Brain pericyte (primary cell): ENCODE data around the gene PITPNC1.
"Not testable (repeated sequence)": the region's sequence is repeated elsewhere in the genome, so short reads cannot be mapped to it uniquely, and the experiment has no call there.

ENCODE experiments used
- DNase-seq: peaks from one replicate; pipeline ENCODE4 v3.0.0-alpha.2; 2012; ENCODE audit warnings: low read depth, low spot score

Gene PITPNC1

DNA sequence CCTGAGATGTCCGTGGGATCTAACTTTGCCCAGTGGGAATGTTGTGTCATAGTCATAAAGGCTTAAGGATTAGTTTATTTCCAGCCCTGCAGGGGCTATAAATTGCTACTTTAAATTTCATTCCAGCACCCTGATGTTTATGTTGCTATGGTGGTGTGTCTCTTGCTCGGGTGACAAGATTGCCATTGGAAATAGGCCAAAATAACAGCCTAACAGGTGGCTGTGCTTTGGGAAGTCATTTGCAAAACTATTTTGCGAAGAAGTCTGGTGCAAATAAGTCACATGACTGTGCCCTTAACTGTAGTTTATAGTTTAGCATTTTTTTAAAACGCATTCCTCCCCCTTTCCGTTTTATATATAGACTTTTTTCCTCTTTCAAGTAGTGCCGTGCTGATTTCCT lies 23.1 kb downstream of the PITPNC1 start:
- no peak for DNase-seq

GRCh38 chr17:67401106-67401505 lies 24.0 kb downstream of the PITPNC1 start:
- DNase-seq: no peak

DNA sequence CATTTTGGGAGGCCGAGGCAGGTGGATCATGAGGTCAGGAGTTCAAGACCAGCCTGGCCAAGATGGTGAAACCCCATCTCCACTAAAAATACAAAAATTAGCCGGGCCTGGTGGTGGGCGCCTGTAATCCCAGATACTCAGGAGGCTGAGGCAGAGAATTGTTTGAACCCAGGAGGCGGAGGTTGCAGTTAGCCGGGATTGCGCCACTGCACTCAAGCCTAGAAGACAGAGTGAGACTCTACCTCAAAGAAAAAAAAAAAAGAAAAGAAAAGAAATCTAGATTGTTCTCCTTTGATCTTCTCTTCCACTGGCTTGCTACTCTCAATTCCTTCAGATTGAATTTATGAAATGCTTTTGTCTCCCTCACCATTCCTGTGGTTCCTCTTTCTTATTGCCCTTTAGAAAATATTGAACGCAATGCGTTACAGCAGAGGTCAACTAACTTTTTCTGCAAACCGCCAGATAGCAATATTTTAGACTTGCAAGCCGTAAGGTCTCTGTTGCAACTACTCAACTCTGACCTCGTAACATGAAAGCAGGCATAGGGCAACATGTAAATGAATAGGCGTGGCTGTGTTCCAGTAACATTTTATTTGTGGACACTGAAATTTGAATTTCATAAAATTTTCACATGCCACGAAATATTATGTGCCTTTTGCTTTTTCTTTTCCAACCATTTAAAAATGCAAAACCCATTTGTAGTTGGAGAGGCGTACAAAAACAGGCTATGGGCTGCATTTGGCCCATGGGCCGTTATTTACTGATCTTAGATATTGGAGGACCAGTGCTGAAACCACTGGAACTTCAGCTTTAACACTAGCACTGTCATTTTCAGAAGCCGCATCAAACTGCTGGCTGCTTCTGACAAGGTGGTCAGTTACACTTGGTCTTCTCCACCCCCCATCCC lies 24.8 kb downstream of the PITPNC1 start:
- DNase-seq: no peak

GRCh38 chr17:67403065-67403464 lies 26.0 kb downstream of the PITPNC1 start:
- no peak for DNase-seq

DNA sequence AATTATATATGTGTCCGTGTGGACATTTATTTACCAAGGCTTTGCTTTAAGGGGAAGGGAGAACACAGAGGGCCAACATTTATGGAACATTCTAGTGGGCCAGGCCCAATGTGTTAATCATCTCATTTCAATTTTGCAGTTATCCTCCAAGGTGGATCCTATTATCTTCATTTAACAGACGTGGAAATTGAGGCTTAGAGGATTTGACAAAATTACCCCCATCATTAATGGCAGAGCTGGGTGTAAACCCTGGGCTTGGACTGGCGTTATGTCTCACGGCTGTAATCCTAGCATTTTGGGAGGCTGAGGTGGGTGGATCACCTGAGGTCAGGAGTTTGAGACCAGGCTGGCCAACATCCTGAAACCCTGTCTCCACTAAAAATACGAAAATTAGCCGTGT lies 26.4 kb downstream of the PITPNC1 start:
- DNase-seq: no peak

- not testable (repeated sequence) for DNase-seq
Measured at GRCh38 chr17:67408455-67408830, 31.4 kb downstream of the PITPNC1 start.

DNA sequence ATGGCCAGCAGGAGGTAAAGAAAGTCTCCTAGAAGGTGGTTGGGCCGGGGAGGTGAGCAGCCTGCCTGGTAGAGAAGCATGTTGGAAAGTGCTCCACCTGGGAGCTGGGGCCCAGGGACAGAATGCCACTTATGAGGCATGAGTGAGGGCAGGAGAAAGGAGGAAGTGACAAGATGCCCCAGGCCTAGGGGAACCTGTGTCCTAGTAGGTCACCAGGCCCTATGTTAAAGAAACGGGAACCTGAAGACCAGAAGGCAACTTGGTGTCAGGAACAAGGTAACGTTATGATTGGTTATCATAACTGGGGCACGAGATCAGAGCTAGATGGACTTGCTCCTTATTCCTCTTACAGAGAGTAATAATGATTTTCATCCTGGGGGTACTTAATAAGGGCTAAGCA lies 34.3 kb downstream of the PITPNC1 start:
- no peak for DNase-seq

DNA sequence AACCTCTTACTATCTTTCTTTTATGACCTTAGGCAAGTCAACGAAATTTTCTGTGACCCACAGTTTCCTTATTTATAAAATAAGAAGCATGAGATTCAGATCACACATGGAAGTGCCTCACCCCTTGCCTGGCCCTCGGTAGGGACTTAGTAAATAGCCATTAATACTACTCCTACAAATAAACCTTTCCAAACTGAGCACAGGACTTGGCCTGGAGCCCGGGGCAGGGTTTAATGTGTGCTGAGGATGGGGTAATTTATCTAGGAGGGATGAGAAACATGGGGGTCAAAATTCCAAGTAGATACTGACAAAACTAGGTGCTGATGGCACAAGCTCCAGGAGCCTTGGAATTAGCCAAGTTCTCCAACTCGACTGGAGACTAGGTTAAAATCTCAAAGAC lies 35.0 kb downstream of the PITPNC1 start:
- no peak for DNase-seq

GRCh38 chr17:67412941-67413340 lies 35.9 kb downstream of the PITPNC1 start:
- no peak for DNase-seq

- DNase-seq: no peak
Measured at GRCh38 chr17:67413388-67413787, 36.3 kb downstream of the PITPNC1 start.

DNA sequence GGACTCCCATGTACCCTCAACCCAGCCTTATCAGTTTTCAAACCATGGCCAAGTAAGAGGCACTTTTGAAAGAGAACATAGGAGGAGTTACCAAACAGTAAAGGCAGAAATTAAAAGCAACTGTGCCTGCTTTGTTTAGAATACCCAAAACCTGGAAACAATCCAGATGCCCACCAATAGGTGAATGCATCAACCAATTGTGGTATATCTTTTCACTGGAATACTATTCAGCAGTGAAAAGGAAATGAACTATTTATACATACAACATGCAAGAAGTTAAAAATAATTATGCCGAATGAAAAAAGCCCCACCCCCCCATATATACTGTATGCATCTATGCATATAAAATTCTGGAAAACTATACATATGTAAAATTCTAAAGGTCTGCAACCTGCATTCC lies 37.0 kb downstream of the PITPNC1 start:
- no peak for DNase-seq

GRCh38 chr17:67414559-67414958 lies 37.5 kb downstream of the PITPNC1 start:
- no peak for DNase-seq

- DNase-seq: no peak
Measured at GRCh38 chr17:67415291-67415690, 38.2 kb downstream of the PITPNC1 start.

DNA sequence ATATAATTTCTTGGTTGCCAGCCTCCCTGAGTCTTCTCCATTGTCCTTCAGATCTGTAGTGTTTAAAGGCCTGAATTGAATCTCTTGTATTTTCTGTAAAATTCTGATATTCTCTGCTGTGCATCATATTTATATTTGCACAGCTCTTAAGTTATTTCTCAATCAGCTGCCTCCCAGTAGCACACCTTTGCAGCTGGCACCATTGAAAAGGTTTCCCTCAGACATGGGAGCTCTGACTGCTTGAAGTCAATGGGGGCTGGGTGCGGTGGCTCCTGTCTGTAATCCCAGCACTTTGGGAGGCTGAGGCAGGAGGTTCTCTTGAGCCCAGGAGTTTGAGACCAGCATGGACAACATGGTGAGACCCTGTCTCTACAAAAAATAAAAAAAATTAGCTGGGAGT lies 40.4 kb downstream of the PITPNC1 start:
- DNase-seq: no peak

GRCh38 chr17:67420994-67421393 lies 43.9 kb downstream of the PITPNC1 start:
- DNase-seq: no peak

DNA sequence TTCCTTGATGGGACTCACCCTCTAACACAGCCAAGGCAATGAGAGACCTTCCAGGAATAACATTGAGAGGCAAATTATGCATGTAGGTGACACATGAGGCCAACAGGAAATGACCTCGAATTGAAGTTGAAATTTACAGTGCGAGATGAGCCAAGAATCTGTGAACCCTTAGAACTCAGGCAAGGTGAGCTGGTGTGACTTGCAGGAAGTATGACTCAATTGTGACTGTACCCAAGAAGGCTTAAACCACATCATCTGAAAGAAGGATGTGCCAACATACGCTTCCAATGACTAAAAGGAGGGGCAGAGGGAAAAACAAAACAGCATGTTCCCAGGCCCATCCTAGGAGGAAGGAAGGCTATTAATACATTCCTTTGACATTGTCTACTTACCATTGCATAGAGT lies 44.8 kb downstream of the PITPNC1 start:
- no peak for DNase-seq

DNA sequence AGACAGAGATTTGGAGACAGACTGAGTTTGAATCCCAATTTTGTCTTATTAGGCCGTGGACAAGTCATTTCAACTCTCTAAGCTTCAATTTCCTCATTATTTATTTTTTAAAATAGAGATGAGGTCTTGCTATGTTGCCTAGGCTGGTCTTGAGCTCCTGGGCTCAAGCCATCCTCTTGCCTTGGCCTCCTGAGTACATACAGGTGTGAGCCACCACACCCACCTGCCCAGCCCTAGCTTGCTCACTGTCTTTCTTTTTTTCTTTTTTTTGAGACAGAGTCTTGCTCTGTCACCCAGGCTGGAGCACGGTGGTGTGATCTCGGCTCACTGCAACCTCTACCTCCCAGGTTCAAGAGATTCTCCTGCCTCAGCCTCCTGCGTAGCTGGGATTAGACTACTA lies 45.2 kb downstream of the PITPNC1 start:
- not testable (repeated sequence) for DNase-seq

DNA sequence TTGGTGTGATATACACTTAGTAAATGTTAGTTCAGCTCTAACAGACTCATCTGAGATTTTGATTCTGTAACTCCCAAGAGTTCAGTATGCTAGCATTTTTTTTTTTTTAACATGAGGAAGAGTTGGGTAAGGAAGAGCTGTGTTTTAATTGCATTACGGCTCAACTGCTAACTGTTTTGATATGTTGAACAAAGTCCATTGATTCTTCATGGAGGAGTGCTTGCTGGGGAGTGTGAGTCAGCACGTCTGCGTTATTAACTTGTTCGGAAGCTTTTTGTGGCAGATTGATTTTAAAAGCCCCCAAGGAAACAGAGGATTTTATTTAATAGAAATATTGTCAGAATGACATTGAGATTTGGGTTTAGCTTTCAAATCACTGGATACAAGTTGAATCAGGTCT lies 45.8 kb downstream of the PITPNC1 start:
- no peak for DNase-seq

DNA sequence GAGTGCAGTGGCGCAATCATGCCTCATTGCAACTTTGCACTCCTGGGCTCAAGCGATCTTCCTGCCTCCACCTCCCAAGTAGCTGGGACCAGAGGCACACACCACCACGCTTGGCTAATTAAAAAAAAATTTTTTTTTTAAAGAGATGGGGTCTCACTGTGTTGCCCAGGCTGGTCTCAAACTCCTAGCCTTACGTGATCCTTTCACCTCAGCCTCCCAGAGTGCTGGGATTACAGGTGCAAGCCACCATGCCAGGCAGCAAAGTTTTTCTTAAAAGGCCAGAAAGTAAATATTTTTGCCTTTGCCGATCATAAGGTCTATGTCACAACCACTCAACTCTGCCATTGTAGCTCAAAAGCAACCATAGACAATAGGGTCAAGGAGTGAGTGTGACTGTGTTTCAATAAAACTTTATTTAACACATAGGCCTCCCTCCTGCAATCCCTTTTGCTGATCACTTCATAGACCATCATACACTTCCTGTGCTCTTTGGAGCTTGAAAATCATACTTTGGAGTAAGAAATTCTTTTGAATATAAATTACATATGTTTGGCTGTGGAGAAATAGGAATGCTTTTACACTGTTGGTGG lies 48.6 kb downstream of the PITPNC1 start:
- DNase-seq: no peak

- DNase-seq: no peak
Measured at GRCh38 chr17:67427424-67427823, 50.3 kb downstream of the PITPNC1 start.

DNA sequence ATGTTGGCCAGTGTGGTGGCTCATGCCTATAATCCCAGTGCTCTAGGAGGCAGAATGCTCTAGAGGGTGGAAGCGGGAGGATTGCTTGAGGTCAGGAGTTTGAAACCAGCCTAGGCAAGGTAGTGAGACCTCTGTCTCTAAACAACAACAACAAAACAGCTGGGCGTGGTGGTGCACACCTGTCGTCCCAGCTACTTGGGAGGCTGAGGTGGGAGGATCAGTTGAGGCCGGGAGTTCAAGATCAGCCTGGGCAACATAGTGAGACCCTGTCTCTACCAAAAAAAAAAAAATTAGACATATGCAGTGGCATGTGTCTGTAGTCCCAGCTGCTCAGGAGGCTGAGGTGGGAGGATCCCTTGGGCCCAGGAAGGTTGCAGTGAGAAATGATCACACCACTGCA lies 53.4 kb downstream of the PITPNC1 start:
- not testable (repeated sequence) for DNase-seq

DNA sequence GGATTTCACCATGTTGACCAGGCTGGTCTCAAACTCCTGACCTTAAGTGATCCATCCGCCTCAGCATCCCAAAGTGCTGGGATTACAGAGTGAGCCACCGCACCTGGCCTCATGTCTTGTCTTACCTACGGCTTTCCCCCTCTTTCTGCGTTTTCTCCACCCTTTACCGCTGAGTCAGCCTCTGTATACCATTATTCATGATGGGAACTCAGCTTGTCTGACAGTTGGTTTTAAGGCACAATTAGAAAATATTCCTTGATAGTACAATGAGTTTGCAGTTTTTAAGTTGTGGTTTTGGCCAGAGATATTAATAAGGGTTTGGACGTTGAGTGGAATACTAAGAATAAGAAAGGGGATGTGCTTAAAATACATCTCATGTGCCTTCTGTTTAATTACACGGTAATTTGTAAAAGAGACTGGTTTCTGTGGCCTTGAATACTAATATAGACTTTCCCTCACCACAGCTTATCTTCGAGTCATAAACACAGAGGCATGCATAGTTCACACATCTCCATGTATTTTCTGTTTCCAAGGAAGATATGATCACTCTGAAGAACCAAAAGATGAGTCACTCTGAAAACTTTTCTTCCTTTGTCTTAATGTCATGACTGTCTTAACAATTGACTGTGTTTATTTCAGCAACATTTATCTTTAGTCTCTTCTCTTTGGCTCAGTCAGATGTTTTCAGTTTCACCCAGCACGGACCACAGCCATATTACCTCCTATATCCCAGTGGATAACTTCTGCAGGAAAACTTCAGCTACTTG lies 54.4 kb downstream of the PITPNC1 start:
- no peak for DNase-seq
